PC-9 (cell line): ENCODE measurements around the gene SAMD15.

Source experiments
- CTCF ChIP-seq: fragments of 200-600 bp; sonication (generic); conservative IDR thresholded peaks from 2 replicates; pipeline ENCODE4 v1.6.1; 2017; ENCODE audit warnings: mixed run types, antibody characterized with exemption, mild to moderate bottlenecking, moderate library complexity
- EZH2 ChIP-seq: fragments of 200-600 bp; sonication (generic); IDR thresholded peaks from 2 replicates; pipeline ENCODE4 v1.8.0; 2017; ENCODE audit warnings: antibody characterized with exemption, low read depth

- TF ChIP-seq CTCF, result no peak
- TF ChIP-seq EZH2, result no peak
Measured at GRCh38 chr14:77439861-77440260, 62.7 kb downstream of the SAMD15 start.
